NCI-H2196 (cell line): ENCODE results near the gene A2M.
A peak's percentile ranks its signal among the peaks of the same experiment; 100 is the strongest.

Source experiments
- DNase-seq: peaks from one replicate; lab custom pipeline; 2025; ENCODE audit not compliant: unreplicated experiment; lab: John Stamatoyannopoulos, UW

A2M gene

DNA sequence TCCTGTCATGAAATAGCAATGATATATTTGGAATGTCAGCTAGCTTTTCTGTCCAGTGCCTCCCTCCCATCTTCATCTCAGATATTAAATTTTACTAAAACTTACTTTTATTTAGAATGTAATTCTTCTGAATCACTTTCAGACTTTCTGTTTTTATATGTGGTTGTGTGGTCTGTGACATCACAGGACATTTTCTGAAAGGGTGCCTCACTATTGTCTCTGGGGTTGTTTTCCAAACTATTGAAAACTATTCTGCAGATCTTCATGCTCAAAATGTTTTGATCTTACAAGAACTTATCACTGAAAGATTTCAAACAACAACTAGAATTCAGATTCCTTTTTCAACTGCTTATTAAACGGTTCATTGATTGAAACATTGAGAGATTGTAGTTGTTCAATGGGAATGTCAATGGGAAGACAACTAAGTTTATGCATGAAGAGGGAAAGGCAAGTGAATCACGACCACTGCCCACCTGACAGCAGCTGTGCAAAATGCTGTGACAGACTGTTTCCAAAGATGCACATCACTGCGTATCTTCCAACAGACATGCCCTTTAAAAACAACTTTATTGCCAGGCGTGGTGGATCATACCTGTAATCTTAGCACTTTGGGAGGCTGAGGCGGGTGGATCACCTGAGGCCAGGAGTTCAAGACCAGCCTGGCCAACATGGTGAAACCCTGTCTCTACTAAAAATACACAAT lies 75.1 kb downstream of the A2M start:
- DNase-seq, result no peak

DNA sequence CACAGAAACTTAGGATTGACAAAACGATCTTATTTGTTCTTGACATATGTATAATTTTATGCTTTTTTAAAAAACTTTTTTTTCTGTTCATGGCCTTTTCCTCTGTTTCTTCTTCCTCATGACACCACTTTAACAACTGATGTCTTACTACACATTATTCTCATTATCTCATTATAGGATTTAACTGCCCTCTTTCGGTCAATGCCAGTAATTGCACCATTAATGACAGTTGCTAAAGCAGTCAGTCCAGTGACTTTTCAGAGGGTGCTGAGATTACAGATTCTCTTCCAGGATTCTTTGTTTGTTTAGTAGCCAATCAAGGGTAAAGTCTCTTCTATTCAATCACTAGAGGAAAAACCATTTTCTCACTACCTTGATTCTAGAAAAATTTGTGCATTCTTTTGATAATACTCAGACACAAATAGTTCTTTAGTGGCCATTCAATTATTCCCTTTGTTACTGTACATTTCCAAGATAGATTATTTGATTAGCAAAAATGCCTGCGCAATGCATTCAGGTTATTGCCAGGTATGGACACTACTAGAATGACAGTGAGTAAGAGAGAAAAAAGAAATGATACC lies 76.2 kb downstream of the A2M start:
- DNase-seq, result peak; percentile 19

DNA sequence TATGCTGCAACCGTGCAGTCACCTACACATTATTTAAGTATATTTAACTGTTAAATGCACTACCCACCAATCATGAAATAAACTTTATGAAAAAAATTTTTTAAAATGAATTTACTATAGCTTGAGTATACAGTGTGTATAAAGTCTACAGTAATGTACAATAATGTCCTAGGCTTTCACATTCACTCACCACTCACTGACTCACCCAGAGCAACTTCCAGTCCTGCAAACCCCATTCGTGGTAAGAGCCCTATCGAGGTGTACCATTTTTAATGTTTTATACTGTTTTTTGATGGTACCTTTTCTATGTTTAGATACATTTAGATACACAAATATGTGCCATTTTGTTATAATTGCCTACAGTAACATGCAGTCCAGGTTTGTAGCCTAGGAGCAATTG lies 78.3 kb downstream of the A2M start:
- DNase-seq, result no peak

DNA sequence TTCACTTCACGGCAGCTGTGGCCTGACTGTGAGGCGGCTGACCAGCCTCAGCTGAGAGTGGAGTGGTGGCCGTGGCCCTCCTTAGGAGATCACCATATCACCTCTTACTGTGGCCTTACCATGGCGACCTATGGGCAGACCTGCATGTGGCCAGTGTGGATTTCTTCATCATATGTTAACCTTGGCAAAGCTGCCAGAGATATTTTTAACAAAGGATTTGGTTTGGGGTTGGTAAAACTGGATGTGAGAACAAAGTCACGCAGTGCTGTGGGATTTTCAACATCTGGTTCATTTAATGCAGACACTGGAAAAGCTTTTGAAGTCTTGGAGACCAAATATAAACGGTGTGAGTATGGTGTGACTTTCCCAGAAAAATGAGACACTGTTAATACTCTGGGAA lies 79.5 kb downstream of the A2M start:
- no peak for DNase-seq

DNA sequence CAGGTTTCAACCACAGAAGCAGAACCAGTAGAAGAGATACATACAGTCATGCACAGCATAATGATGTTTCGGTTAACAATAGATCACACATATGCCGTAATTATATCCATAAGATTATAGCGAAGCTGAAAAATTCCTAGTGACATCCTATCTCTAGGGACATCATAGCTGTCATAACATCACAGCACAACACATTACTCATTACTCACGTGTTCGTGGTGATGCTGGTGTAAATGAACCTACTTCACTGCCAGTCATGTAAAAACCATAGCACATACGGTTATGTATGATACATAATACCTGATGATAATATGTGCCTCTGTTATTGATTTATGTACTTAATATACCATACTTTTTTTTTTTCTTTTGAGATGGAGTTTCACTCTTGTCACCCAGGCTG lies 81.6 kb downstream of the A2M start:
- DNase-seq, result no peak

DNA sequence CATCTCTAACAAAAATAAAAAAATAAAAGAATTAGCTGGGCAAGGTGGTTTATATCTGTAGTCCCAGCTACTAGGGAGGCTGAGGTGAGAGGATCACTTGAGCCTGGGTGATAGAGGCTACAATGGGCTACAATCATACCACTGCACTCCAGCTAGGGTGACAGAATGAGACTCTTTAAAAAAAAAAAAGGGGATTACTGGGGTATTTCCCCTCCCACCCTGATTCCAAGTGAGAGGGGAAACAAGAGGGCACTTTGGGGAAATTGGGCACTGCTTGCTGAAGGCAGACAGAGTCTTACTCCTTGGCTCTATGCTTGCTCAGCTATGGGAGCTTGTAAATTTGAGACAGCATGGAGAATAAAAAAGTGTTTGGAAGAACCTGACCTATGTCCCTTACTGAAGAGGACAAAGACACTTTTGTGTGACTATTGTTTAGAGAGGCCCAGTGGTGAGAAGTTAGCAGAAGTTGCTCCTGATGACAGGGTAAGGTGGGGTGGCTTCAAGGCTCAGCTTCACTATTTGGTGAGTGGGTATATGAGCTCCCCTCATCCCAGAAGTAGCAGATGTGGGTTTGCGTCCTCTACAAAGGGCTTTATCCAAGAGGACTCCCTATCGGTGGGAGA lies 82.3 kb downstream of the A2M start:
- DNase-seq, result no peak

DNA sequence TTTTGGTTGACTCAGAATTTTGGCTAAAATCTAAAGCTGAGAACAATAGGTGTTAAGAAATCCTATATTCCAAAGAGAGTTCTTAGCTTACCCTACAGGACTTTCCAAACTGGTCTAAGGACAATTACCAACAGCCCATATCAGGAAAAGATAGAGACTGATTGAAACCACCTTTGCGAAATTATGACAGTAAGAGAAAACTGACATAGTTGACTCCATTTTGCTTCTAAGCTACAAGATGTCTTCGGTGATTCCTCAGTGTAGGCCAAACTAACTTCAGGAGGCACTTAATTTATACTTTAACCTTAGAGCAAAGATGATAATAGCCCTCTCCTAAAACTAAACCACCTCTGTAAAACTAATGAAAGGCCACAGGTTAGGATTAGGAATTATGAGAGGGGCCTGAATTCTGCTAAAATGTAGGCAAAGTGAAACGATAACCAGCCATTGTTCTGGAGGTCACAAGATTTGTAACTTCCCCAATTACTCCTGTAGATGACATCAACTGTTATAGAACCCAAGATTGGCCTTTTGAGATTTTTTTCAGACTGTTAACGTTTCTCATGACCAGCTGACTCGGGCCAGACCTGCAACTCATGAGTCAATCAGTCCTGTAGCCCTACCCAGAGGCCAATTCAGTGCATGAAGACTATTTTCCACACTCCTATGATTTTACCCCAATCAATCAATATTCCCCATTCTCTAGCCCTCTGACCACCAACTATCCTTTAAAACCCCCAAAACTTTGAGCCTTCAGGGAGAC lies 83.3 kb downstream of the A2M start:
- DNase-seq, result no peak

DNA sequence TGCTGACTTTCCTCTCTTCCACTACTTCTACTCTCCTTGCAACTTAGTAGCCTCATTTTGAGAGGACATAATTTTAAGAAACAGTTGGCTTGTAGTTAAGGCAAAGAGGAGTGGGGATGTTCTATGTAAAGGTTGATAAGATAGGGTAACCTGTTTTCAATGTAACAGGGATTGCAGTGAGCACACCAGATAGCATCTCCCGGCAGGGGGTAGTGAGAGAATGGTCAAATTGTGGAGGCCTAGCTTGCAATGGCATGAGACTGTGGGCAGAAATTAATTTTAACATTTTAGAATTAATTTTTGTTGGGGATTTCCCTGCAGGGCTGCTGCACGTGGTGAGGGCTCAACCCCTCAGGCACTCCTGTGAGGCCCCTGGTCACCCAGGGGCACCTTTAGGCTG lies 84.9 kb downstream of the A2M start:
- no peak for DNase-seq

DNA sequence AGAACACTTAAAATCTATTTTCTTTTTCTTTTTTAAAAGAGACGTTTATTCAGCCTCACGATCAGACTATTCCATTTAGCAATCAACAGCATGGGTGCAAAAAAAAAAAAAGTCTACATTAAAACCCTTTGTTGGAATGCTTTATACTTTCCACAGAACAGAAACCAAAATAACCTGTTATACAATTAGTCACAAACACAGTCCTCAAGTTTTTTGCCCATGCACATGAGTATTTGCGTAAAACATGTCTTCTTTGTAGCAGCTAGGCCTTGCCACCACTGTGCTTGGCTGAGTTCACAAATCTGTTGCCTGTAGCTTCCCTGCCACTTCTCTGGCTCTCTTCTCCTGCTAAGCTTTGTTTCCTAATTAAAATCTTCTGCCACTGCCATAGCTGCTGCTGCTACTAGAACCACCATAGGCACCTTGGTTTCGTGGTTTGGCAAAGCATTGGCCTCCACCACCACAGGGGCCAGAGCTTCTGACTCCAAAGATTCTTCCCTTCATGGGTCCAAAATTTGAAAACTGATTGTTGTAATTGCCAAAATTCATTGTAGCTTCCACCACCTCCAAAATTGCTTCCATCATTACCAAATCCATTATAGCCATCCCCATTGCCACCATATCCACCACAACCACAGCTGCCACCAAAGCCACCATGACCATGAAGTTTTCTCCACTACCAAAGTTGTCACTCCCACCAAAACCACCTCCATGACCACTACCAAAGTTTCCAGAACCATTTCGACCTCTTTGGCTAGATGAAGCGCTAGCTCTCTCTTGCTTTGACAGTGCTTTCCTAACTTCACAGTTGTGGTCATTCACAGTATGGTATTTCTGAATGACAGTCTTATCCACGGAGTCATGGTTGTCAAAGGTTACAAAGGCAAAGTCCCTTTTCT lies 88.3 kb downstream of the A2M start:
- DNase-seq, result no peak

DNA sequence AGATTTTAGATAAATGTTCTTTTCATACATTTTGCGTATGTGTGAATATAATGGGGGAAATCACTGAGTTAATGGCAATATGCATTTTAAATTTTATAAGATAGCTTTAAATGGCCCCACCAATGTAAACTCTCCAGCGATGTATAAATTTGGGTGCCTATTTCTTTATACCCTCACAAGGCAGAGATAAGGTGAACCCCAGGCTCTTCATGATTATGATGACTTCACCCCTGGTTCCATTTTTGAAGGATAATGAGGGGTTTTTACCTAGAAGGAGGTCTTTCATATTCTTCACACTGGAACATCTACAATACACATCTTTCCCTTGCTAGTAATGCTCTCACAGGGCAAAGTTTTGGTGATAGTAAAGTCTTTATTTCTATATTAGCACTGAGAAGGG lies 91.2 kb downstream of the A2M start:
- DNase-seq, result no peak

DNA sequence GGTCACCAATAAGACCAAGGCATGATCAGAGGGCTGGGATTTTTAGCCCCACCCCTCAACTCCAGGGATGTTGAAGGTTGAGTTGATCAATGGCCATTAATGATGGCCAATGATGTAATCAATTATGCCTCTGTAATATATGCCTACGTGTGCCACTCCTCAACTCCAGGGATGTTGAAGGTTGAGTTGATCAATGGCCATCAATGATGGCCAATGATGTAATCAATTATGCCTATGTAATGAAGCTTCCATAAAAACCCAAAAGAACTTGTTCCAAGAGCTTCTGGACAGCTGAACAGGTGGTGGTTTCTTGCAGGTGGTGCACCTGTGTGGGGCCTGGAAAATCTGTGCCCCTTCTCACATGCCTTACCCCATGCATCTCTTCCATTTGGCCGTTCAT lies 93.1 kb downstream of the A2M start:
- DNase-seq, result no peak
